Mesenchymal stem cell (in vitro differentiated cells and primary cell): ENCODE data around the gene SLC39A9.

Experiments
- DNase-seq: peaks from one replicate; pipeline ENCODE4 v3.0.0-alpha.2; 2013
- H2AFZ ChIP-seq: one replicate; pipeline ENCODE4 v1.6.1; 2013; ENCODE audit warnings: low read depth, mild to moderate bottlenecking, control low read depth, inconsistent platforms, low read length, moderate library complexity
- H2AK5ac ChIP-seq: 2 replicates; pipeline ENCODE4 v1.6.1; 2013; ENCODE audit warnings: low read length, moderate library complexity, mild to moderate bottlenecking, inconsistent platforms; ENCODE audit not compliant: severe bottlenecking
- H2BK120ac ChIP-seq: one replicate; pipeline ENCODE4 v1.6.1; 2013; ENCODE audit warnings: low read depth, mild to moderate bottlenecking, inconsistent platforms, low read length, moderate library complexity
- H2BK12ac ChIP-seq, 2 experiments: one replicate each; pipeline ENCODE4 v1.6.1; 2013; ENCODE audit warnings: inconsistent platforms in 2 of 2, low read length in 2 of 2, mild to moderate bottlenecking in 2 of 2, moderate library complexity in 2 of 2, control low read depth in 1 of 2
- H2BK15ac ChIP-seq: one replicate; pipeline ENCODE4 v1.6.1; 2013; ENCODE audit warnings: mild to moderate bottlenecking, low read depth, inconsistent platforms; ENCODE audit not compliant: poor library complexity, severe bottlenecking
- H2BK5ac ChIP-seq: 2 replicates; pipeline ENCODE4 v1.6.1; 2013; ENCODE audit warnings: low read depth, mild to moderate bottlenecking, low read length, control low read depth, inconsistent platforms; ENCODE audit not compliant: poor library complexity, severe bottlenecking
- H3K14ac ChIP-seq, 2 experiments: one replicate each; pipeline ENCODE4 v1.6.1; 2013; ENCODE audit warnings: inconsistent platforms in 2 of 2, low read length in 2 of 2, control low read depth in 1 of 2, mild to moderate bottlenecking in 1 of 2, moderate library complexity in 1 of 2
- H3K18ac ChIP-seq, 2 experiments: one replicate each; pipeline ENCODE4 v1.6.1; 2013; ENCODE audit warnings: inconsistent platforms in 2 of 2, low read length in 2 of 2, control low read depth in 1 of 2, low read depth in 1 of 2, mild to moderate bottlenecking in 1 of 2
- H3K23ac ChIP-seq, 2 experiments: one replicate each; pipeline ENCODE4 v1.6.1; 2013; ENCODE audit warnings: inconsistent platforms in 2 of 2, low read length in 2 of 2, mild to moderate bottlenecking in 2 of 2, moderate library complexity in 2 of 2, control low read depth in 1 of 2
- H3K27ac ChIP-seq: 2 replicates; pipeline ENCODE4 v1.5.1; 2013; ENCODE audit warnings: mild to moderate bottlenecking, moderate library complexity, low read length, control low read depth, inconsistent platforms; ENCODE audit not compliant: poor library complexity, severe bottlenecking
- H3K27me3 ChIP-seq, 2 experiments: 2 replicates each; pipeline versions ENCODE4 v1.6.1 to v1.7.0; 2013; ENCODE audit warnings: low read length in 2 of 2, mild to moderate bottlenecking in 2 of 2, moderate library complexity in 2 of 2, control low read depth in 1 of 2, inconsistent platforms in 1 of 2; ENCODE audit not compliant: control insufficient read depth in 1 of 2, insufficient read depth in 1 of 2
- H3K36me3 ChIP-seq, 2 experiments: 2 replicates each; pipeline versions ENCODE4 v1.6.1 to v1.7.0; 2013; ENCODE audit warnings: low read length in 2 of 2, control low read depth in 1 of 2, inconsistent platforms in 1 of 2, low read depth in 1 of 2, mild to moderate bottlenecking in 1 of 2; ENCODE audit not compliant: insufficient read depth in 2 of 2, control insufficient read depth in 1 of 2
- H3K4ac ChIP-seq, 2 experiments: one replicate each; pipeline ENCODE4 v1.6.1; 2013; ENCODE audit warnings: inconsistent platforms in 2 of 2, low read length in 2 of 2, mild to moderate bottlenecking in 2 of 2, moderate library complexity in 2 of 2, control low read depth in 1 of 2, low read depth in 1 of 2
- H3K4me1 ChIP-seq: 2 replicates; pipeline ENCODE4 v1.6.1; 2013; ENCODE audit warnings: low read depth, low read length, control low read depth; ENCODE audit not compliant: control insufficient read depth, insufficient read depth
- H3K4me2 ChIP-seq: 2 replicates; pipeline ENCODE4 v1.6.1; 2013; ENCODE audit warnings: low read length, mild to moderate bottlenecking, inconsistent platforms; ENCODE audit not compliant: poor library complexity, severe bottlenecking
- H3K4me3 ChIP-seq, 2 experiments: 2 replicates each; pipeline versions ENCODE4 v1.5.1 to v1.7.0; 2013; ENCODE audit warnings: low read length in 2 of 2, mild to moderate bottlenecking in 2 of 2, control low read depth in 1 of 2, low read depth in 1 of 2; ENCODE audit not compliant: insufficient read depth in 1 of 2
- H3K79me1 ChIP-seq: replicated peaks from 2 replicates; pipeline ENCODE4 v1.6.1; 2013; ENCODE audit warnings: mild to moderate bottlenecking, control low read depth, low read length, inconsistent platforms; ENCODE audit not compliant: poor library complexity, severe bottlenecking
- H3K9ac ChIP-seq: 2 replicates; pipeline ENCODE4 v1.7.0; 2013; ENCODE audit warnings: mild to moderate bottlenecking, low read length, moderate library complexity
- H3K9me3 ChIP-seq: 2 replicates; pipeline ENCODE4 v1.7.0; 2013; ENCODE audit warnings: mild to moderate bottlenecking, low read length; ENCODE audit not compliant: control insufficient read depth
- H4K8ac ChIP-seq: one replicate; pipeline ENCODE4 v1.6.1; 2013; ENCODE audit warnings: inconsistent platforms, mild to moderate bottlenecking, low read length, moderate library complexity
- H4K91ac ChIP-seq: one replicate; pipeline ENCODE4 v1.6.1; 2013; ENCODE audit warnings: mild to moderate bottlenecking, low read length, inconsistent platforms
- WGBS: methylation state at CpG from one replicate; pipeline ENCODE4 v1.1.7; 2013; ENCODE audit warnings: mixed read lengths; 5-methylcytosine and 5-hydroxymethylcytosine counted together

SLC39A9 gene

DNA sequence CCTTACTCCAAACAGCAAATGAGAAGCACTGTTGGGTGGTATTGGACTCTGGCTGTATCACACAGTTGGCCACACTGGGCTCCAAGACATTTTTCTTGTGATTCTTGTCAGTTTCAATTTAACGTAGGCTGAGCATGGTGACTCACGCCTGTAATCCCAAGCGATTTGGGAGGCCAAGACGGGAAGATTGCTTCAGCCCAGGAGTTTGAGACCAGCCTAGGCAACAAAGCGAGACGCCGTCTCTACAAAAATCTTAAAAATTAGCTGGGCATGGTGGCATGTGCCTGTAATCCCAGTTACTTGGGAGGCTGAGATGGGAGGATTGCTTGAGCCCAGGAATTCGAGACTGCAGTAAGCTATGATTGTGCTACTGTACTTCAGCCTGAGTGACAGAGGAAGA lies 50.7 kb downstream of the SLC39A9 start:
- H2BK12ac ChIP-seq, result no peak overlapping the region
- peaks cover 12 to 37% of the 10 kb centered on the region in 2 experiments for H3K36me3 ChIP-seq
- H3K4me2 ChIP-seq, result no peak overlapping the region
- H3K23ac ChIP-seq, result no peak overlapping the region
- no peak overlapping the region for H3K4ac ChIP-seq
- no peak overlapping the region for H3K4me3 ChIP-seq
- no peaks in the 10 kb centered on the region for H3K27me3 ChIP-seq
- H2BK120ac ChIP-seq, result no peak overlapping the region
- DNase-seq, result no peak
- H4K91ac ChIP-seq, result no peak overlapping the region
- H3K4me1 ChIP-seq, result no peaks in the 10 kb centered on the region
- peaks cover 34% of the 10 kb centered on the region for H3K79me1 ChIP-seq
- no peak overlapping the region for H2AK5ac ChIP-seq
- no peak overlapping the region for H4K8ac ChIP-seq
- no peak overlapping the region for H3K9ac ChIP-seq
- H2AFZ ChIP-seq, result no peak overlapping the region
- no peak overlapping the region for H3K14ac ChIP-seq
- 96% methylated on average over 8 of the region's 8 CpGs for WGBS
- H2BK15ac ChIP-seq, result no peak overlapping the region
- H3K18ac ChIP-seq, result no peak overlapping the region
- H3K9me3 ChIP-seq, result no peaks in the 10 kb centered on the region
- H2BK5ac ChIP-seq, result no peak overlapping the region
- no peak overlapping the region for H3K27ac ChIP-seq

DNA sequence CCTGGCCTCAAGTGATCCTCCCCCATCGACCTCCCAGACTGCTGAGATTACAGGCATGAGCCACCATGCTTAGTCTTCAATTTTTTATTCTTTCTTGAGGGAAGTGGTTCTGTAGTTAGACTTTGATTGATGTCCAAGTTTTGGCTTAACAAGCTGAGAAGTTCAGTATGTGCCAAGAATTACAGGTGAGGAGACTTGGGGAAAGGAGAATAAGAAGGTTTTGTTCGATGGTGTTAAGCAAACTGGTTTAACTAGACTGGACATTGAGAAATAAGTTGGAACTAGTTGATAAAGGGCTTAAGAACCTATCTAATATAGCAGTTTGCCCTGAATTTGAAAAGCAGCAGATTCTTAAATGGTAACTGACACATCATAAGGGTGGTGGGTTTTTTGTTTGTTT lies 53.4 kb downstream of the SLC39A9 start:
- no peak overlapping the region for H3K4ac ChIP-seq
- H3K4me2 ChIP-seq, result no peak overlapping the region
- no peak overlapping the region for H3K14ac ChIP-seq
- H3K27me3 ChIP-seq, result no peaks in the 10 kb centered on the region
- no peak overlapping the region for H4K91ac ChIP-seq
- H3K18ac ChIP-seq, result no peak overlapping the region
- H3K23ac ChIP-seq, result no peak overlapping the region
- H3K27ac ChIP-seq, result no peak overlapping the region
- no peaks in the 10 kb centered on the region for H3K4me1 ChIP-seq
- no peak overlapping the region for H2BK15ac ChIP-seq
- no peaks in the 10 kb centered on the region for H3K9me3 ChIP-seq
- peaks cover 16 to 48% of the 10 kb centered on the region in 2 experiments for H3K36me3 ChIP-seq
- H2BK5ac ChIP-seq, result no peak overlapping the region
- H2BK12ac ChIP-seq, result no peak overlapping the region
- H2AK5ac ChIP-seq, result no peak overlapping the region
- H3K79me1 ChIP-seq, result peaks cover 25% of the 10 kb centered on the region
- no peak overlapping the region for H2AFZ ChIP-seq
- H3K4me3 ChIP-seq, result no peak overlapping the region
- WGBS, result 96% methylated on average over 1 of the region's 2 CpGs
- no peak overlapping the region for H2BK120ac ChIP-seq
- no peak overlapping the region for H4K8ac ChIP-seq
- no peak for DNase-seq
- no peak overlapping the region for H3K9ac ChIP-seq

DNA sequence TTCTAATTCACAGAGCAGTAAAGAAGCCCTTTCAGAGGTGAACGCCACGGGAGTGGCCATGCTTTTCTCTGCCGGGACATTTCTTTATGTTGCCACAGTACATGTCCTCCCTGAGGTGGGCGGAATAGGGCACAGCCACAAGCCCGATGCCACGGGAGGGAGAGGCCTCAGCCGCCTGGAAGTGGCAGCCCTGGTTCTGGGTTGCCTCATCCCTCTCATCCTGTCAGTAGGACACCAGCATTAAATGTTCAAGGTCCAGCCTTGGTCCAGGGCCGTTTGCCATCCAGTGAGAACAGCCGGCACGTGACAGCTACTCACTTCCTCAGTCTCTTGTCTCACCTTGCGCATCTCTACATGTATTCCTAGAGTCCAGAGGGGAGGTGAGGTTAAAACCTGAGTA lies 59.9 kb downstream of the SLC39A9 start:
- Histone ChIP-seq H2BK120ac (no peak overlapping the region), H3K4me1 (no peaks in the 10 kb centered on the region), H3K9me3 (no peaks in the 10 kb centered on the region), H2BK15ac (no peak overlapping the region), H3K4me3 (no peak overlapping the region), H2BK12ac (no peak overlapping the region), H3K36me3 (peaks cover 14 to 78% of the 10 kb centered on the region in 2 experiments), H3K18ac (no peak overlapping the region), H3K23ac (no peak overlapping the region), H3K27ac (no peak overlapping the region), H3K4me2 (no peak overlapping the region), H3K4ac (no peak overlapping the region), H3K27me3 (no peaks in the 10 kb centered on the region), H4K8ac (no peak overlapping the region), H3K79me1 (peaks cover 10% of the 10 kb centered on the region), H2AFZ (no peak overlapping the region), H3K9ac (no peak overlapping the region), H2BK5ac (no peak overlapping the region), H2AK5ac (no peak overlapping the region), H4K91ac (no peak overlapping the region), H3K14ac (no peak overlapping the region)
- WGBS, result 95% methylated on average over 7 of the region's 11 CpGs
- no peak for DNase-seq

DNA sequence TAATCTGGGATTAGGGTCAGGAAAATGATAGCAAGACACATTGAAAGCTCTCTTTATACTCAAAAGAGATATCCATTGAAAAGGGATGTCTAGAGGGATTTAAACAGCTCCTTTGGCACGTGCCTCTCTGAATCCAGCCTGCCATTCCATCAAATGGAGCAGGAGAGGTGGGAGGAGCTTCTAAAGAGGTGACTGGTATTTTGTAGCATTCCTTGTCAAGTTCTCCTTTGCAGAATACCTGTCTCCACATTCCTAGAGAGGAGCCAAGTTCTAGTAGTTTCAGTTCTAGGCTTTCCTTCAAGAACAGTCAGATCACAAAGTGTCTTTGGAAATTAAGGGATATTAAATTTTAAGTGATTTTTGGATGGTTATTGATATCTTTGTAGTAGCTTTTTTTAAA lies 60.6 kb downstream of the SLC39A9 start:
- H2AFZ ChIP-seq, result no peak overlapping the region
- no peaks in the 10 kb centered on the region for H3K4me1 ChIP-seq
- H2AK5ac ChIP-seq, result no peak overlapping the region
- H3K9me3 ChIP-seq, result no peaks in the 10 kb centered on the region
- no peak overlapping the region for H4K91ac ChIP-seq
- no peak overlapping the region for H3K18ac ChIP-seq
- no peak overlapping the region for H3K23ac ChIP-seq
- H2BK120ac ChIP-seq, result no peak overlapping the region
- H3K27ac ChIP-seq, result no peak overlapping the region
- no peak overlapping the region for H3K4me3 ChIP-seq
- no peak overlapping the region for H3K14ac ChIP-seq
- no peak overlapping the region for H3K4ac ChIP-seq
- H3K36me3 ChIP-seq, result peaks cover 14 to 70% of the 10 kb centered on the region in 2 experiments
- H3K79me1 ChIP-seq, result peaks cover 7% of the 10 kb centered on the region
- no peak overlapping the region for H2BK15ac ChIP-seq
- H3K27me3 ChIP-seq, result no peaks in the 10 kb centered on the region
- 71% methylated on average over 1 of the region's 1 CpG for WGBS
- no peak overlapping the region for H2BK12ac ChIP-seq
- H3K4me2 ChIP-seq, result no peak overlapping the region
- peak overlapping the region; percentile 16 for H3K9ac ChIP-seq
- no peak for DNase-seq
- no peak overlapping the region for H2BK5ac ChIP-seq
- no peak overlapping the region for H4K8ac ChIP-seq
